HL-60/S4 treated with retinoic acid at 250 ng/mL for 4 days and 3 days (cell line): ENCODE measurements around the gene PNMA6E.

Source experiments
- in situ Hi-C: fragments of 300-500 bp; cut with MboI; formaldehyde crosslinking; loops from 2 replicates; pipeline ENCODE4 v1.7.0; 2022; ENCODE audit warnings: low sequenced_read_pairs

The PNMA6E gene

DNA sequence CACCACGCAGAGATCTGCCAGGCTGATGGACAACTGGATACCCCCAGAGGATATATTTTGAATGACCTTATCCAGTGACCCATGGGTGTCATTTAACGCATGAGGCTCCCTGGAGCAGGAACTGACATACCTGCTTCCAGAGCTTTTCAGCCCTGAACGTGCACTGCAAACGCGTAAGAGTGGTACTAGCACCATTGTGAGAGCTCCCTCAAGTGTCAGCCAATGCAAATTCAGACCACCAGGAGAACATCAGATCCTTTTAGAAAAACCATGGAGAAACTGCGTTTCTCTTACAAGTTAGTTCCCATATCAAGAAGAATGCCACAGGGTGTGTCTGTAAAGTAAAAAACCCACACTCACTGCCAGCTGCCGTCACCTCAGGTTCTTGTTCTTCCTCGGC lies 37.4 kb upstream of the PNMA6E start:
- in situ Hi-C loops, result no loop called here

DNA sequence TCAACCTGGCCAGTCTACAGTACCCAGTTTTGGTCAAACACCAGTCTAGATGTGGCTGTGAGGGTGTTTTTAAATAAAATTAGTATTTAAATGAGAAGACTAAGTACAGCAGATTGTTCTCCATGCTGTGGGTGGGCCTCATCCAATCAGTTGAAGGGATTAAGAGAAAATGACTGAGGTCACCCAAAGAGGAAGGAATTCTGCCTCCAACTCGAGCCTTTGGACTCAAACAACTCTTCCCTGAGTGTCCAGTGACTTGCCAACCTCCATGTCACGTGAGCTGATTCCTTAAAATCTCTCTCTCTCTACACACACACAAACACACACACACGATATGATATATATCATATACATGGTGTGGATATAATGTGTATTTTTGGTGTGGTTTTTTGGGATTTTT lies 34.7 kb upstream of the PNMA6E start:
- in situ Hi-C loops, result no loop called here

DNA sequence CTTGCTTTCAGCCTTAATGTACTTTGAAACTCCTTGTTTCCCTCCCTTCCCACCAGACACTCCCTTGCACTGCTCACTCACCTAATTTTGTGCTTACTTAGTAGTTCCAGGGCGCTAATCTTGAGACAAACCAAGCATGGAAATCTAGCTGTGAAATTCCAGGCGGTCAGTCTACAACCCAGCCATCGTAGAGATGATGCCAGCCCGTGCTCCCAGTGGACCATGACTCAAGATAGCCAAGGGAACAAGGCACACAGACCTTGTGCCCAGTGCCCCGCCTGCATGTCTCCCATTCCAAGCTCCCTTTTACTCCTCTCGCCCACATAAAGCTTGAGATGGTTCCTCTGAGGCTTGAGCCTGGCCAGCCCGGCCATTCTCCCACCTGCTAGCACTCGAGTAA lies 33.7 kb upstream of the PNMA6E start:
- in situ Hi-C loops, result no loop called here

DNA sequence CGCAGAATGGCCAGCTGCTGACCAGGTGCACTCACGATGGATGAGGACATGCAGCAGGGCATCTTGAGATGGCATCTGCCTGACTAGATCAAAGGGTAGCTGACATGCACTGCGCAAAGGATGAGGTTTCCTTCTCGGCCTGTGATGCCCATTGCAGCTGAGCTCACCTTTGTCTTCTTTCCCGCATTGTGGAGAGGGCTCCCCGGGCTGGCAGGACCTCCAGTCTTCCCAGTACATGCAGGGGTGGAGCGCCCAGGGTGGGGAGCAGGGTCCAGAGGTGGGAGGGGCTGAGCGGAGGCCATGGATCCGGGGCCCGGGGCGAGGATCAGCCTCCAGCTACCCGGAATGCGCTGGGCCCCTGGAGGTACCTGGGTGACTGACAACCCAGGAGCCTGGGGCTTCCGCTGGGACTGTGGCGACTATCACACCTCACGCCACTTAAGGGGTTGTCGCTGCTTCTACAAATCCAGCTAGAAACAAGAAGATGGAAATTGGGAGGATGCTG lies 32.7 kb upstream of the PNMA6E start:
- in situ Hi-C loops, result no loop called here

DNA sequence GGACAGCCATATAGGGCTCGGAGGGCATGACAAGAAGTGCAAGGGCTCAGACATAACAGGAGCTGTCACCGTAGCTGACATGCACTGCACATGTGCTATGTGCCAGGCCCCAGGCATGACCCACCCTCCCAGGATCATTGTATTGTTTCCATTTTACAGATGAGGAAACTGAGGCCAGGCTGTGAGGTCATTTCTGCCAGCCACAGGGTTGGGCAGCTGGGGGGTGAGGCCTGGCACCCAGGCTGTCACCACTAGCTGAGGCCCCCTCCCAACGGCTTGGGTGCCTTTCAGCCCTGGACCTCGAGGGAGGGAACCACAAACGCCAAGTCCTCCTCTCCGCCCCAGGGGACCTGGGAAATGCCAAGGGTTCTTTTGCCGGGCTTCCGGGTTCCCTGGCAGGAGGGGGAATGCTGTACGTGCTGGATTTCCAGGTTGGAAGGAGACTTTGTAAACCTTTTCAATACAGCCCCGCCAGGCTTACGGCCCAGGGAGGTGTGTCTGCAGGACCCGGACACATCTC lies 32.1 kb upstream of the PNMA6E start:
- in situ Hi-C loops, result no loop called here

DNA sequence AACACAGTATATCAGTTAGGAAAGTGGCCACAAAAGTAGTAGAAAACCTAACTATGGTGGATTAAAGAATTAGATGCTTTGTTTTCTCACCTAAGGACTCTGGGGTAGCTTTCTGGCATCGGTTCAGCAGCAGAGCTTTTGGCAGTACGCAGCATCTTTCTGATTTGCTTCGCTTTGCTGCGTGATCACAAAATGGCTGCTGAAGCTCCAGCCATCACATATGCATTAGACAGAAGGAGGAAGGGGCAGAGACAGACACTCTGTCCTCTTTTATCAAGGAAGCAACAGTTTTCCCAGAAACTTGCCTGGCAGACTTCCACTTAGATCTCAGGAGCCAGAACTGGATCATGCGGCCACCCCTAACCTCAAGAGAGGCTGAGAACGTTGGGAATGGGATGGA lies 29.6 kb upstream of the PNMA6E start:
- in situ Hi-C loops, result no loop called here

DNA sequence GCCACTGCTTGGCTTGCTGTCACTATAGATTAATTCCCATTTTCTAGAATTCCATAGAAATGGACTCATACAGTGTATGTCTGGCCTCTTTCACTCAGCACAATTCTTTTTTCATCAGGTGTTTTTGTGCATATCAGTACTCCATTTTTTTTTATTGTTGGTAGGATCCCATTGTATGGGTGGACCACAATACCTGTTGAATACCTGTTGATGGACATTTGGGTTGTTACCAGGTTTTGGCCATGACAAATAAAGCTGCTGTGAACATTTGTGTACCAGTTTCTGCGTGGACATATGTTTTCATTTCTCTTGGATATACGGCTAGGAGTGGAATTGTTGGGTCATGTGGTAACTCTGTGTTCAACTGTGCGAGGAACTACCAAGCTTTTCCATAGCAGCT lies 25.1 kb upstream of the PNMA6E start:
- in situ Hi-C loops, result no loop called here

DNA sequence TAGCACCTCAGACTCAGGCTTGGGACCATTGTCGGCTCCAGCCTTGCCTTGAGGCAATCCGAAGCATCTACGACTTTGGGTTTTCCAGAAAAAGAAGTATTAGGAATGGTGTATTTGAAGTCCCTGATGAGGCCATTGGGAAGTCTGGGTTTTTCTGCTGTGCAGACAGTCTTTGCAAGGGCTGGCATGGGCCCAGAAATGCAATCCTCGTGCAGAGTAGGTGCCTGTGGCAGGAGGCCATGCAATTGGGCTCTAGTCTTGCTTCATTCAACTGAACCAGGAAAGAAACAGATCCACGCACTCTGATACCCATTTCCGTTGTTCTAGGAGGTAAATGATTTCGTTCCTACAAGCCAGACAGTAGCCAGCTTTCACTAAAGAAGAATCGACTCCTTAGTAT lies 22.5 kb upstream of the PNMA6E start:
- in situ Hi-C loops, result no loop called here

DNA sequence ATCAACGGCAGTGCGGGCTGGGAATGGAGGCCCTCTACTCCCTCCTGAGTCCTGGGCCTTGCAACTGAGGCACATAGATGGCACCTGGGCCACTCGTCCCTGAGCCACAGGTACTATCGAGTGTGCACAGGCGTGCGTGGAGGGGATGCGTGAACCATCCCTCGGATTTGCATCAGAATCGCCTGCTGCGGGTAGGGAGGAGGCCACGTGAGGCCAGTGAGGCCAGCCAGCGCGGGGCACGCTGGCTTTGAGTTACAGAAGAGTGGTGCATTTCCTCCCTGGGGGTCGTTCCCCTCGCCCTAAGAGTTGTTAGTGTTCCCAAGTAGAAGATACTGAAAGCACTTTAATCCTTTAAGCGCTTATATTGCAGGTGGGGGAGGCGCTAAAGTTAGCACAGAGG lies 20.7 kb upstream of the PNMA6E start:
- in situ Hi-C loops, result no loop called here

DNA sequence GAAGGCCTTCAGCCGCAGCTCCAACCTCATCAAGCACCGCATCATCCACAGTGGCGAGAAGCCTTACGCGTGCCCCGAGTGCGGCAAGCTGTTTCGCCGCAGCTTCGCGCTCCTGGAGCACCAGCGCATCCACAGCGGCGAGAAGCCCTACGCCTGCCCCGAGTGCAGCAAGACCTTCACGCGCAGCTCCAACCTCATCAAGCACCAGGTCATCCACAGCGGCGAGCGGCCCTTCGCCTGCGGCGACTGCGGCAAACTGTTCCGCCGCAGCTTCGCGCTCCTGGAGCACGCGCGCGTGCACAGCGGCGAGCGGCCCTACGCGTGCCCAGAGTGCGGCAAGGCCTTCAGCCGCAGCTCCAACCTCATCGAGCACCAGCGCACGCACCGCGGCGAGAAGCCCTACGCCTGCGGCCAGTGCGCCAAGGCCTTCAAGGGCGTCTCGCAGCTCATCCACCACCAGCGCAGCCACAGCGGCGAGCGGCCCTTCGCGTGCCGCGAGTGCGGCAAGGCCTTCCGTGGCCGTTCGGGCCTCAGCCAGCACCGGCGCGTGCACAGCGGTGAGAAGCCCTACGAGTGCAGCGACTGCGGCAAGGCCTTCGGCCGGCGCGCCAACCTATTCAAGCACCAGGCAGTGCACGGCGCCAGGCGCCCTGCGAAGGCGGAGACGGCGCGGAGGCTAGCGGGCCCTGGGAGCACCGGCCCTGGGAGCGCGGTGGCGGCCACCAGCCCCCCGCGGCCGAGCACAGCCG lies 19.9 kb upstream of the PNMA6E start:
- in situ Hi-C loops, result no loop called here

DNA sequence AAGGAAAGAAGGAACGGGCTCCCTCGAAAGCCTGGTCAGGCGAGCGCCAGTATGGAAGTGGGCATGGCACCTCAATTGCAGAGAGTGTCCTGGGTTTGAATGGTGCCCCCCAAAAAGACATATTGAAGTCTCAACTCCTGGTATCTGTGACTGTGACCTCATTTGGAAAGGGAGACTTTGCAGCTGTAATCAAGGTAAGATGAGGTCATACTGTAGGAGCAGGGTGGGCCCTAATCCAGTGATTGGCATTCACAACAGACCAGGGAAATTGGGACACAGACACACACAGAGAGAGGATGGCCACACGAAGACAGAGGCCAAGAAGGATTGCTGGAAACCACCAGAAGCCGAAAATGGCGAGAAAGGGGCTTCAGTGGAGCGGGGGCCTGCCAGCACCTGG lies 16.5 kb upstream of the PNMA6E start:
- in situ Hi-C loops, result no loop called here

DNA sequence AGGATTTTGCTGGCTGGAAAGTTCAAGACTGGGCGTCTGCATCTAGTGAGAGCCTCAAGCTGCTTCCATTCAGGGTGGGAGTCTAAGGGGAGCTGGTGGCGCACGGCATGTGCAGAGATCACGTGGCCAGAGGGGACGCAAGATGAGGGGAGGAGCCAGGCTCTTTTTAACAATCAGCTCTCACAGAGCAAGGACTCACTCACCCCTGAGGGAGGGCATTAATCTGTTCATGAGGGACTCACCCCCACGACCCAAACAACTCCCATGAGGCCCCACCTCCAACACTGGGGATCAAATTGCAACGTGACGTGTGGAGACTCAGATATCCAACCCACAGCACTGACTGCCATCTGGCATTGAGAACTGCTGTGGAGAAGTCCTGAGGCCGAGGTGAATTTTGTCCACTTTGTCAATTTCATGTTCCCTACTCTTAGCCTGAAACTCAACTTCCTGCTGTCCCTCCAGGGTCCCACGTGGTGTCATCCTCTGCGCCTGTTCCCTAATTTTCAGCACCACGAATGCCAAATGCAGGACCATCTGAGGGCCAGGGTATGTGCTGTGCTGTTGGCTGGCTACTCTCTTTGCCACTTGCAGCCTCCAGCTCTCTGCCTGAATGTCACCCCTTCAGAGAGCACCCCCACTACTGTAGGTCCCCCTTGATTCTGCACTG lies 15.8 kb upstream of the PNMA6E start:
- in situ Hi-C loops, result no loop called here

DNA sequence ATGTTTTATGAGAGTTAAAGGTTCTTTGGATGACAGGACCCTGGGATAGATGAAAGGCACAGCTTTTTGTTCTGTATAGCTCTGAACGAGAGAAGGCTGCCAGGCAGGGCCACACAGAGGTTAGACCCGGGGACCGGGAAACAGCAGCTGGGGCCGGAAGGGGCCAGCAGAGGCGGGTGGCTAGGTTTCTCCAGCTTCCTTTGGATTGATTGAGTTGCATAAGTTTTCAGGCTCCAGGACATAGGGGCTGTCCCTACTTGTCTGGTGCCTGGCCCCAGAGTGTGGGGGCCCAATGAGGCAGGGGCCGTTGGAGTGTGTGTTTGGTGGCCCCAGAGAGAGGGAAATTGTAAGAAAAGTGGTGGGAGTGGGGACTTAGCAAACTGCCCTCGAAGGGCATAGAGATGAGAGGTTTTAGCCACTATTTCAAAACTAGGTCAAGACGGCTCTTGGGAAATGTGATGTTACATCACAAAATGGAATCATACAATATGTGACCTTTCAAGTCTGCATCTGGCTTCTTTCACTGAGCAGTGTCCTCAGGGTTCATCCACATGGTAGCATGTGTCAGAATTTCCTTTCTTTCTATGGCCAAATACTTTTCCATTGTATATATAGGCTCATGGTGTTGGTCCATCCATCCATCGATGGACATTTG lies 13.8 kb upstream of the PNMA6E start:
- in situ Hi-C loops, result no loop called here

DNA sequence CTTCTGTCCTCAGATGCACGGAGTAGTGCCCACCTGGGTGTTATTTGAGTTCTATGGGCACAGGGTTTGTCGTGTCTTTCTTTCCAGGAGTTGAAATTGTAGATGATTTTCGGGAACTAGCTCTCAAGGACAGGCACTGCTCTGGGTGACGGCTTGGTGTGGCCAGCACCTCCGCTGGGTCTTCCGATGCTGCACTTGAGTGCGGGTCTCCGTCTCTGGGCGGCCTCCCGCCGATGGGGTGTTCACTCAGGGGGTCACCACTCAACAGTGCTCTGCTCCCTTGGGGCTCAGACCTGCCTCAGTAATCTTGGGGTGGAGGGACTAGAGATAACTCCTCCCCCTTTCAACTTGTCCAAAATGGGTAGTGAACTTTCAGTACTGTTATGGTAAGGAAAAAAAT lies 12.6 kb upstream of the PNMA6E start:
- in situ Hi-C loops, result no loop called here

DNA sequence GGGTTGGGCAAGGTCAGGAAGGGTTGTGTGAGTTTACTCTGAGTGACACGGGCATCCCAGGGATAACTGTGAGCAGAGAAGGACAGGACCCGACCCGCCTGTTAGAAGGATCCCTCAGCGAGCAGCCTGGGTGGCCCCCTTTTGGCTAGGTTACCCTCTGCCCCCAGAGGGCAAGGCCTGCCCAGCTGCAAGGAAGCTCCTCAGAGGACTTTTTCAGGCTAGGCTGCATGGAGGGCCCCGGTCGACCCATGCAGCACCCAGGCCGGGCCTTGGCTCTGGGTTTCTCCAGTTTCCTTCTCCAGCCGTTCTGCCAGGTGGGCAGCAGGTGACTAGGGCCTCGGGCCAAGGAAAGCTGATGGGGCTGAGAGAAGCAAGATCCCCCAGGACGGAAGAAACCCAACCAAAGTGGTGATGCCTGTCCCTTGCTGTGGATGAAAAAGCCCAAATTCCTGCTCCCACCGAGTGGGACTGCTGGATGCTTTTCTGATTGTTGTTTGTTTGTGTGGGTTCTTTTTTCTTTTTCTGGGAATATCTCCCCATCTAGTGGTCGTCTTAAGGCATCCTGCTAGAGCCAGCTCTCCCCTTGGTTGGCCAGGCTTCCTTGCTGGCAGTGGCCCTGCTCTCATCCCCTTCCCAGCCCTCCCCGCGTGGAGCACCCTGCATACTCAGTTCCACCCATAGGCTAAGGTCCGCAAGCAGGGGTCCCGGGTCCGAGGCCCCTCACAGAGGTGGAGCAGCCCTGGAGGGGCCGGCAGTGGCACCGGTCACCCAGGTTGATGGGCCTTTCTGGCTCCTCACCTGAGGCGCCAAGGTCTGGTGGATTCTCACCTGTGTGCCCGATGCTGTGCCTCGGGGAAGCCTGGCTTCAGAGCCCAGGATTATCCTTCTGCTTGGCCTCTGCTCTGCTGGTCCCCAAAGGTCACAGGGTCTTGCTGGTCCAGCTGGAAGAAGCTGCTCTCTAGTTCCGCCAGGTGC lies 11.9 kb upstream of the PNMA6E start:
- in situ Hi-C loops, result no loop called here

DNA sequence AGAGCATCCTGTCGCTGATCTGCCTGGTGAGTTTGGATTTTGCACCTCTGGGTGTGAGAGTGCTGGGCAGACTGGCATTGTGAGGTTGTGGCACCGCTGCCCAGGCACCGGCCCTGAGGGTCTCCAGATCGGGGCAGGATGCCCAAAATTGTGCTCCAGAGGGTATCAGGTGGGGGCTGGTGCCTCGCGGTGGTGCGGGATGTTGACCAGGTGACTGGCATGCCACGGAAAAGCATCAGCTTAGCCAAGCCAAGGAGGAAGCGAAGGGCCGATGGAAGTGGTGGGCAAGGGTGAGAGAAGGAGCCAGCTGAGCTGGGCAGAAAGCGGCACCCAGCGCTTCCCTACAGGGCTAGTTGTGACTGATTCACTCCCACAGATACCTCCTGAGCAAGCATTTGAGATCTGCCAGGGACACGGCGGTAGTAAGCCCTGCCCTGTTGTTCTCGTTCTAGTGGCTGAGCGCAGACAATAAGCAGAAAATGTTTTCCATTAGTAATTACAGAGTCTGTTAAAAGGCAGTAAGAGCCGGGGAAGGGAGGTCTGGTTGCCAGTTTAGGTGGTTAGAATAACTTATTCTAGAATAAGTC lies 10.9 kb upstream of the PNMA6E start:
- in situ Hi-C loops, result no loop called here

DNA sequence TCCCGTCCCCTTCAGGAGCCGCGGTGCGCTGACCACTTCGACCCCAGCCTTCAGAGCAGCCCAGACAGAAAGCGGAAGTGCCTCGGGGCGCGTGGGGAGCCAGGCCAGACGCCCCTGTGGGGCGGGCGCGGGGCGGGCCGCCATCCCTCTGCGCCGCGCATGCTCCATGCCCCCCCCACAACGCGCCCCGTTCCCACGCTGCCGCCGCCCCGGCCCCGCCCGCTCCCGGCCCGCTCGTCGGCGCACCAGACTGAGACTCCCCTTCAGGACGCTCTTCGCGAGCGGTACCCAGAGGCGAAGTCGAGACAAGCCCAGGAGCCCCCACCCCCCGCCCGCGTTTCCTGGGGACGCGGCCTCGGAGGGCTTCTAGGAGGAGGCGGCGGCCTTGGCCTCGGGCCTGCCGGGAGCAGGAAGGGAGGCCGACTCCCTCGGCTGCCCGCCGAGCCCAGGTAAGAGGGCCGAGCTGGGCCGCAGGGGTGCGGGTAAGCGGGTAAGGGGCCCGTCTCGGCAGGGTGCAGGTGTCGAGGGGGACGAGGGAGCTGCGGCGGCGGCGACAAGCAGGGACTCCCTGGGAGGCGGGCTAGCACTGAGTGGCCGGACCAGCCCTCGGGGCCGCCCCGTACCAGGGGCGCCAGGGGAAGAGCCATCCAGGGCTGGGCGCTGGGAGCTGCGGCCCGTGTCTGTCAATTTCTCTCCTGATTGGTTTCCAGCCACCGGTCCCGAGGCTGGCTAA lies 10.3 kb upstream of the PNMA6E start, which contains the start of gene ZFP92:
Gene ZFP92, plus strand, starts transcription at position 218 of the 733 bp plus-strand sequence. CDS start 6,851 bp downstream, outside the sequence.
- in situ Hi-C loops, result no loop called here

DNA sequence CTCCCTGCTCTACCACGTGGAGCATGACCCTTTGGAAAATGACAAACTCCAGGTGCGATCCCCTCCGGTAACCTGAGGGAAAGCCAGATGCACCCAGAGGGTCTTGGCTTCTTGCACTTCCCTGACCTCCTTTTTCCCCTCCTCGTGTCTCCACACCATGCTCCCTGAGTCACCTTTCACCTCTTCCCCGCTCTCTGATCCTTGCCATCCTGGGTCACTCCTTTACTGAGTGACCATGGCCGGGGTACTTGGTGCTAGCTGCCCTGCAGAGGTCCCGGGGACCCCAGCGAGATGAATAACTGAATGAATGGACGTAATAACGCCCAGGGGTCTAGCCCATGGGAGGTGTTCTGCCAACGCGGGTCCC lies 9.7 kb upstream of the PNMA6E start:
- in situ Hi-C loops, result no loop called here

DNA sequence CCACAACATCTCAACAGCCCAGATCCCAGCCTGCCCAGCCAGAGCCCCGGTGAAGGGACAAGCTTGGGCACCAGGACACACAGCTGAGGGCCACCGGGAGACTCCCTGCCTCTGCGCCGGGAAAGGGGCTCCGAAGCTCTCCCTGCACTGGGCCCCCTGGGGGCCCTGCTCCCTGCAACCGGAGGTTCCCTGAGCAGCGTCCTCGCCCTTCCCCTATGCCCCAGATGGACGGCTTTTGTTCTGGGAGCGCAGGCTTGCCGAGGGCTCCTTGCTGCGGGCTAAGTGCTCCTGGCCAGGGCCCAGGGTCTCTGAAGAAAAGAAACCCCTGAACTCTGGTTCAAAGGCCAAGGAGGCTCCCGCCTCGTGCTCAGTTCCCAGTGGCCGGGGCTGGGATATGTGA lies 9.2 kb upstream of the PNMA6E start:
- in situ Hi-C loops, result no loop called here
